Neuronal stem cell (in vitro differentiated cells): ENCODE measurements around the gene KCNK10.

Source experiments
- DNase-seq: peaks from one replicate; pipeline ENCODE4 v3.0.0-alpha.2; 2013; ENCODE audit warnings: low spot score
- H2AFZ ChIP-seq: one replicate; pipeline ENCODE4 v1.6.1; 2013; ENCODE audit warnings: mild to moderate bottlenecking, low read length, inconsistent platforms
- H2AK5ac ChIP-seq: 2 replicates; pipeline ENCODE4 v1.6.1; 2013; ENCODE audit warnings: low read depth, mild to moderate bottlenecking, inconsistent platforms, low read length, moderate library complexity, mixed read lengths
- H2BK120ac ChIP-seq: 2 replicates; pipeline ENCODE4 v1.6.1; 2013; ENCODE audit warnings: low read depth, mild to moderate bottlenecking, inconsistent platforms, low read length, moderate library complexity, mixed read lengths
- H2BK12ac ChIP-seq: one replicate; pipeline ENCODE4 v1.6.1; 2013; ENCODE audit warnings: low read length, inconsistent platforms
- H2BK15ac ChIP-seq: 2 replicates; pipeline ENCODE4 v1.6.1; 2013; ENCODE audit warnings: mild to moderate bottlenecking, low read length, inconsistent platforms, mixed read lengths
- H2BK5ac ChIP-seq: one replicate; pipeline ENCODE4 v1.6.1; 2013; ENCODE audit warnings: inconsistent platforms, mild to moderate bottlenecking, low read length, moderate library complexity
- H3K14ac ChIP-seq: one replicate; pipeline ENCODE4 v1.6.1; 2013; ENCODE audit warnings: low read length, inconsistent platforms
- H3K18ac ChIP-seq: 2 replicates; pipeline ENCODE4 v1.6.1; 2013; ENCODE audit warnings: low read length, inconsistent platforms
- H3K23ac ChIP-seq: 2 replicates; pipeline ENCODE4 v1.6.1; 2013; ENCODE audit warnings: low read depth, mild to moderate bottlenecking, mixed read lengths, low read length, inconsistent platforms; ENCODE audit not compliant: poor library complexity
- H3K27ac ChIP-seq: replicated peaks from 3 replicates; pipeline ENCODE4 v1.5.1; 2013; ENCODE audit warnings: low read length, inconsistent platforms
- H3K27me3 ChIP-seq, 3 experiments: 2 replicates each; pipeline ENCODE4 v1.6.1; 2013; ENCODE audit warnings: low read length in 3 of 3, mild to moderate bottlenecking in 2 of 3, inconsistent platforms in 1 of 3, low read depth in 1 of 3, mixed read lengths in 1 of 3, moderate library complexity in 1 of 3; ENCODE audit not compliant: control insufficient read depth in 3 of 3, insufficient read depth in 3 of 3
- H3K36me3 ChIP-seq, 2 donors: replicated peaks in 1 of 2; 2 replicates each; pipeline ENCODE4 v1.6.1; 2013; ENCODE audit warnings: low read length in 2 of 2; ENCODE audit not compliant: control insufficient read depth in 2 of 2, insufficient read depth in 2 of 2
- H3K4ac ChIP-seq: 2 replicates; pipeline ENCODE4 v1.6.1; 2013; ENCODE audit warnings: inconsistent platforms, mild to moderate bottlenecking, low read length, moderate library complexity
- H3K4me1 ChIP-seq, 2 donors: 1 replicate in 1 of 2; 2 replicates in 1 of 2; pipeline ENCODE4 v1.6.1; 2013; ENCODE audit warnings: low read length in 2 of 2, low read depth in 1 of 2; ENCODE audit not compliant: control insufficient read depth in 2 of 2, insufficient read depth in 1 of 2
- H3K4me2 ChIP-seq: one replicate; pipeline ENCODE4 v1.6.1; 2013; ENCODE audit warnings: mild to moderate bottlenecking, low read length, inconsistent platforms; ENCODE audit not compliant: insufficient read depth, poor library complexity, severe bottlenecking
- H3K4me3 ChIP-seq, 2 donors: 2 replicates each; pipeline ENCODE4 v1.5.1; 2013; ENCODE audit warnings: low read length in 2 of 2, mild to moderate bottlenecking in 2 of 2, inconsistent platforms in 1 of 2, moderate library complexity in 1 of 2
- H3K79me1 ChIP-seq: one replicate; pipeline ENCODE4 v1.6.1; 2013; ENCODE audit warnings: low read depth, mild to moderate bottlenecking, inconsistent platforms, low read length, moderate library complexity
- H3K9ac ChIP-seq: one replicate; pipeline ENCODE4 v1.6.1; 2013; ENCODE audit warnings: mild to moderate bottlenecking, low read depth, low read length, inconsistent platforms; ENCODE audit not compliant: poor library complexity
- H3K9me3 ChIP-seq, 2 donors: replicated peaks in 1 of 2; 2 replicates each; pipeline versions ENCODE3 to v1.6.1; 2013; ENCODE audit warnings: low read length in 2 of 2, mild to moderate bottlenecking in 2 of 2, inconsistent platforms in 1 of 2, low read depth in 1 of 2, mixed read lengths in 1 of 2, moderate library complexity in 1 of 2; ENCODE audit not compliant: control insufficient read depth in 2 of 2, insufficient read depth in 1 of 2
- H4K8ac ChIP-seq: one replicate; pipeline ENCODE4 v1.6.1; 2013; ENCODE audit warnings: low read depth, mild to moderate bottlenecking, inconsistent platforms, low read length, moderate library complexity
- H4K91ac ChIP-seq: one replicate; pipeline ENCODE4 v1.6.1; 2013; ENCODE audit warnings: low read length, low read depth, mild to moderate bottlenecking, inconsistent platforms; ENCODE audit not compliant: poor library complexity
- whole genome bisulfite sequencing, 2 donors: extraction: QIAGEN DNeasy Blood & Tissue Kit; methylation state at CpG; one replicate each; pipeline ENCODE4 v1.1.7; 2013; ENCODE audit warnings: missing lambda C conversion rate in 2 of 2, mixed read lengths in 1 of 2; ENCODE audit not compliant: insufficient read length in 2 of 2, insufficient replicate concordance in 1 of 2; ENCODE audit errors: extremely low coverage in 2 of 2; 5-methylcytosine and 5-hydroxymethylcytosine counted together

The KCNK10 gene

GRCh38 chr14:88251650-88252049 lies 71.4 kb downstream of the KCNK10 start:
- H2AFZ ChIP-seq: no peak overlapping the region
- H2BK120ac ChIP-seq: no peak overlapping the region
- H3K9me3 ChIP-seq: no peaks in the 10 kb centered on the region
- WGBS, 2 donors: no CpG with 5 or more reads among the region's 1 CpG
- H2AK5ac ChIP-seq: no peak overlapping the region
- peaks cover 0 to 3% of the 10 kb centered on the region in 2 donors for H3K36me3 ChIP-seq
- H3K27me3 ChIP-seq: no peaks in the 10 kb centered on the region
- no peak overlapping the region for H3K4ac ChIP-seq
- no peaks in the 10 kb centered on the region for H3K79me1 ChIP-seq
- no peak overlapping the region for H3K4me3 ChIP-seq
- no peak overlapping the region for H3K23ac ChIP-seq
- peaks cover 5 to 13% of the 10 kb centered on the region in 2 donors for H3K4me1 ChIP-seq
- no peak overlapping the region for H3K27ac ChIP-seq
- no peak overlapping the region for H3K9ac ChIP-seq
- H2BK15ac ChIP-seq: no peak overlapping the region
- no peak overlapping the region for H4K8ac ChIP-seq
- H2BK5ac ChIP-seq: no peak overlapping the region
- no peak overlapping the region for H3K4me2 ChIP-seq
- DNase-seq: no peak
- no peak overlapping the region for H2BK12ac ChIP-seq
- no peak overlapping the region for H3K18ac ChIP-seq
- no peak overlapping the region for H4K91ac ChIP-seq
- H3K14ac ChIP-seq: no peak overlapping the region

GRCh38 chr14:88249266-88249665 lies 73.8 kb downstream of the KCNK10 start:
- Histone ChIP-seq H3K14ac (no peak overlapping the region), H3K4me2 (no peak overlapping the region), H3K23ac (no peak overlapping the region), H2BK12ac (no peak overlapping the region), H3K4me3 (no peak overlapping the region), H3K79me1 (no peaks in the 10 kb centered on the region), H3K36me3 (peaks cover 0 to 3% of the 10 kb centered on the region in 2 donors), H2BK120ac (no peak overlapping the region), H4K91ac (no peak overlapping the region), H2BK15ac (no peak overlapping the region), H3K9me3 (no peaks in the 10 kb centered on the region), H3K4ac (no peak overlapping the region), H2AK5ac (no peak overlapping the region), H3K18ac (no peak overlapping the region), H2AFZ (no peak overlapping the region), H2BK5ac (no peak overlapping the region), H4K8ac (no peak overlapping the region), H3K27me3 (no peaks in the 10 kb centered on the region), H3K4me1 (peaks cover 5 to 12% of the 10 kb centered on the region in 2 donors), H3K27ac (no peak overlapping the region), H3K9ac (no peak overlapping the region)
- WGBS, 2 donors: no CpG with 5 or more reads among the region's 4 CpGs
- no peak for DNase-seq

GRCh38 chr14:88248606-88249005 lies 74.5 kb downstream of the KCNK10 start:
- Histone ChIP-seq H2AK5ac (no peak overlapping the region), H3K4ac (no peak overlapping the region), H3K27me3 (no peaks in the 10 kb centered on the region)

GRCh38 chr14:88247228-88247627 lies 75.8 kb downstream of the KCNK10 start:
- H3K27ac ChIP-seq: no peak overlapping the region
- H3K18ac ChIP-seq: peak overlapping the region; percentile 29
- DNase-seq: no peak
- no peak overlapping the region for H3K4me2 ChIP-seq
- H3K9me3 ChIP-seq: no peaks in the 10 kb centered on the region
- no peak overlapping the region for H2BK12ac ChIP-seq
- H2BK120ac ChIP-seq: no peak overlapping the region
- H3K4me3 ChIP-seq: peak overlapping the region in 1 of 2 donors; percentile 19
- H4K91ac ChIP-seq: no peak overlapping the region
- H2AK5ac ChIP-seq: no peak overlapping the region
- peaks cover 0 to 7% of the 10 kb centered on the region in 2 donors for H3K4me1 ChIP-seq
- no peak overlapping the region for H2BK5ac ChIP-seq
- no peak overlapping the region for H3K4ac ChIP-seq
- H3K27me3 ChIP-seq: no peaks in the 10 kb centered on the region
- no peak overlapping the region for H2BK15ac ChIP-seq
- H4K8ac ChIP-seq: no peak overlapping the region
- H3K9ac ChIP-seq: no peak overlapping the region
- no peak overlapping the region for H3K23ac ChIP-seq
- H3K14ac ChIP-seq: no peak overlapping the region
- no peaks in the 10 kb centered on the region for H3K79me1 ChIP-seq
- H3K36me3 ChIP-seq: no peaks in the 10 kb centered on the region
- no CpG with 5 or more reads among the region's 4 CpGs for WGBS, 2 donors
- H2AFZ ChIP-seq: no peak overlapping the region

More at GRCh38 chr14:88248606-88249005, 74.5 kb downstream of the KCNK10 start:
- H3K23ac ChIP-seq: no peak overlapping the region
- H3K79me1 ChIP-seq: no peaks in the 10 kb centered on the region
- H3K36me3 ChIP-seq: peaks cover 0 to 3% of the 10 kb centered on the region in 2 donors
- no peak for DNase-seq
- H3K4me1 ChIP-seq: peaks cover 5 to 12% of the 10 kb centered on the region in 2 donors
- H3K27ac ChIP-seq: no peak overlapping the region
- no peak overlapping the region for H4K8ac ChIP-seq
- H2BK5ac ChIP-seq: no peak overlapping the region
- no peak overlapping the region for H3K4me3 ChIP-seq
- no peak overlapping the region for H2BK12ac ChIP-seq
- no peak overlapping the region for H3K18ac ChIP-seq
- no peak overlapping the region for H2BK120ac ChIP-seq
- H2BK15ac ChIP-seq: no peak overlapping the region
- no peak overlapping the region for H4K91ac ChIP-seq
- H2AFZ ChIP-seq: no peak overlapping the region
- H3K9me3 ChIP-seq: no peaks in the 10 kb centered on the region
- no peak overlapping the region for H3K4me2 ChIP-seq
- H3K14ac ChIP-seq: no peak overlapping the region
- H3K9ac ChIP-seq: no peak overlapping the region
- WGBS, 2 donors: no CpG with 5 or more reads among the region's 4 CpGs
